HG03175 (cell line): ENCODE results near the gene CAMKK1.

Source experiments
- ATAC-seq: cut with Tn5 transposase; IDR thresholded peaks from one replicate; pipeline ENCODE4 v1.9.1; 2021; ENCODE audit warnings: mild to moderate bottlenecking, moderate library complexity; ENCODE audit not compliant: unreplicated experiment

CAMKK1 gene

DNA sequence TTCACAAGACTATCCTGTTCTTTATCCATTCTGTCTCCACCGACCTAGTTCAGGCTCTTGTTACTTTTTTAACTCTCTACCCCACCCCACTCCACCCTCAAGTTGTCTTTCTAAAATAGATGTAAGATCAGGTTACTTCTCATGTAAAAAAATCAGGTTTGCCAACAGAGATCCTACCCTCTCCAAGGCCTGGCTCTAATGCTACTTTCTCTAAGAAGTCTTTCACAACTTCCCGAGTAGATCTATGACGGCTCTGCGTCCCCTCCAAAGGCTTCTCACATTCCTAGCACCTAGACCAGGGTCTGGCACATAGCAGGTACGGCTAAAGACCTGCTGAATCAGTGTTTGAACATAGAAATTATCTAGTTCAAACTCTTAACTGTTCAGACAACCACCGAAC is 77.7 kb downstream of the CAMKK1 start:
- ATAC-seq = no peak

DNA sequence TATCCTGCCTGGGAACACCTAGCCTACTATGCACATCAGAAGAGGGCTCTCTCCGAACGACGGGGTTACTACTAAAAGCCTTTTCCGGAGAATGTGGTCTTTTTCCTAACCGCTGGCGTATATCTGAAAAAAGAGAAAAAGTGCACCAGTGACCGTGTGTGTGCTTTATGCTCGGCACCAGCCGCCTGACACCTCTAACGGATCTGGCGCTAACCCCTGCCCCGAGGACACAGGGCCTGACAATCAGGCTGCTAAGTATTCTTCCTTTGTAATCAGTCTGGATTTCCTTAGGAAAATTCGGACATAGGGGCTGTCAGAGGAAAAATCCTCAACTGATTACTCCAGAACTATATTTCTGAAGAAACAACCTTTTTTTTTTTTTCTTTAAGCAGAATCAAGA is 78.5 kb downstream of the CAMKK1 start:
- no peak for ATAC-seq

DNA sequence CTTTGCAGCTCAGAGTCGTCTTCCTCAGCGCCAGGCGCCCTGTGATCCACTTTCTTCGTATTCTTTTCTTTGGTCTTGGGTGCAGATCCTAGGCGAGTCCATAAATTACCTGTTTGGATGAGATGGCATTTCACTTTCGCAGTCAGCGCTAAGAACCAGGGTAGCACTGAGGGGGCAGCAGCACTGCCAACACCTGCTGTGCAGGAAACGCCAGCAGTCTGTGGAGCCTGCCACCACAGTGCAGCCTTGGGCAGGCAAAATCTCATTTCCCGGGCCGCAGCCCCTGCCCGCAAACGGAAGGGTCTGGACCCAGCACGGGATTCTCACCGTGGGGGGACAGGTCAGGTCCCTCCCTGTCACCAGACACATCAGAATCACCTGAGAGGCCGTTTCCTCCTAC is 79.7 kb downstream of the CAMKK1 start:
- ATAC-seq = no peak

DNA sequence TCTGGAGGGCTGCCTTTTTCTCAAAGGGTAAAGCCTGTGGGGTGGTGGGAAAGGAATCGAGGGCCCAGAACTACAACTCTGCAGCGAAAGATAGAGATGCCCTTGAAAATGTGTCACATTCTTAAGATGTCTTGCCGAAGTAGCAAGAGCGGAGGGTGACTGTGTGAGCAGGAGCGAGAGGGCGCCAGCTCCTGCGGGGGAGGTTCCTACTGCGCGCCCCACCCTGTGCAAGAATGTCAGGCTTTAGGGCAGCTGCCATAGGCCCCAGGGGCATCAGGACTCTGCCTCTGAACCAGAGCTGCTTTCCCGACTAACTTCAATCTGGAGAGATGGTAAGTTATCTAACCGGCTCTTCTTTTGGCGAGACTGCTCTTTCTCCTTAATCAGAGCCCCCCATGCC is 80.1 kb downstream of the CAMKK1 start:
- ATAC-seq = no peak

DNA sequence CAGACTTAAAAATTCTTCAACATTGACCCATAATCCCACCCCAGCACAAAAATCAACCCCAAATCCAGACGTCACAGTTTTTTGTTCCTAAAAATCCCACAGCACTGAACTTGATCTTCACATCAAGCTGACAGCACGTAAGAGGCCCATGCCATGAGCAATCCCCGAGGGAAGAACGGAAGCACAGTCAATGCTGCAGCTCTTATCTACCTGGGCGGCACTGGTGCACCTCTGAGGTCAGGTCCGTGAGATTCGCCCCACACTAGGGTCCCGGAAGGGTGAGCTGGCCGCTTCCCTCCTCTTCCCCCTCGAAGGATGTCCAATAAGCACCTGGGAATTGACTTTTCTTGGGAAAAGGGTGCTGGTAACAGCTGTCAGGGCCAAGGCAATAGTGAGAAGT is 80.6 kb downstream of the CAMKK1 start:
- no peak for ATAC-seq
